ENCODE measurements around the gene AP1S3.

- TF ChIP-seq CTCF (conservative IDR thresholded peaks at IDR 0.05), result no peak
- TF ChIP-seq EZH2 (IDR thresholded peaks at IDR 0.05; ENCODE audit: low read depth), result no peak
Observed at GRCh38 chr2:223725986-223726970, 111.1 kb downstream of the AP1S3 start.
